DMS79 treated with DMSO at 0.1 percent for 48 hours (cell line): ENCODE results near the gene DHCR24.

Experiments used
- DNase-seq: peaks from one replicate; lab custom pipeline; 2025; lab: John Stamatoyannopoulos, UW

Gene DHCR24

DNA sequence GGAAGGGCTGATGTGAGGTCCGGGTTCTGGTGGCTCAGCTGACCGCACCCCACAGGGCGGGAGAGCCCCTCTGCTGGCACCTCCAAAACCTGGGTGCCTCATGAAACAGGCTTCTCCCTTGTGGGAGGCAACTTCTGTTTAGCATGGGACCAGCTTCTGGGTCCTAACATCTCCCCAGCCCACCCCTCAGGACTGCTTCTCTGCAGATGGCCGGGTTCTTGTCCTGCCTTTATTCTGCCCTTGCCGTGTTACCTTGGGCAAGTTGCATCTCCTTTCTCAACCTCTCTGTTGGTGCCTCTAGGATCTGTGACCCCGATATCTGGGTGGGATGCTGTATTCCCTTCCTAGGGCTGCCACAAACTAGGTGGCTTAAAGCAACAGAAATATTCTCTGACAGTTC, 70.9 kb downstream of the DHCR24 start:
- no peak for DNase-seq

DNA sequence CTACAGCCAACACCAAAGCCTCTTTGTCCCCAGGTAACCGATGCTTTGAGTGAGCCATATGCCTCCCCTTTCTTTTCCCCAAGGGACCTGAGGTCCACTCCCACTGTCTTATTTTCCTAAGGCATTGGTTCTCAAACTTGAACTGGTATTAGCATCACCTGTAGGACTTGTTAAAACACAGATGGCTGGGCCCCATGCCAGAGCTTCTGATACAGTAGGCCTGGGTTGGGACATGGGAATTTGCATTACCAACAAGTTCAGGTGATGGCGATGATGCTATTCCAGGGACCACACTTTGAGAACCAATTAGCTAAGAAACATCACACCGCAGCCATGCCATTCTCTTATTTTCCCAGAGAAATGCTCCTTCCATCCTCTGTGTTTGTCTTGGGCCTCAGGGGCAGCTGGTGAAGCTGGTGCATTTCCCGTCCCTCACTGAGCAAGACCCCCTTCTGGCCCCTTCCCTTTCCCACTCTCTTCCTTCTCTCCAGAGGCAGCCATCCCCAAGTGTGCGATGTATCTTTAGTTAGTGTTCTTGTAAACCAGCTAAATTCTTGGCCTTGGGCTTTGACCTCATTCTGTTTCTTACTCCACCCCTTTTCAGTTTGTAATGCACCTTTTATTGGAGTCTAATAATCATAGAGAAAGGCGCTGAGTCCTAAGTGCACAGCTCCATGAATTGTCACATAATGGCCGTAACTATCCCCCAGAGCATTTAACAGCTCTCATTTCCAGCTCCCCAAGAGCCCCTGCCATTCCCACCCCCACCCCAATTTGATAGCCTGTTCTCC, 71.7 kb downstream of the DHCR24 start:
- DNase-seq: no peak

DNA sequence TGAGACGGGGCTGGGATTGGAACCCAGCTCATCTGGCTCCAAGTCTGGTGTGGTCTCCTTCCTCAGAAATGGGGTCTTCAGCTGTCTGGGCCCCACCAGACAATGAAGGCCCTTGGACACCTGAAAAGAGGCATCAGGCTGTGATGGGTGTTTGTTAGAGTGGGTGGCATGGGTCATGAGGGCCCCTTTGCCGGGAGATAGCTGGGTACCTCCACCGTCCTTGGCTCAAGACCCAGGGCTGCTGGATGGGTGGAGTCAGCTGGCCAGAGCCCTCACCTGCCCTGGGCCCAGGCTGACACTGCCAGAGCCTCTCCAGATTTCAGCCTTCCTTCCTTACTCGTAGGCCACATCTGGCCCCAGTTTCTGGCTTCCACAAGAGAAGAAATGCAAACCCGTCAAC, 72.4 kb downstream of the DHCR24 start:
- no peak for DNase-seq

DNA sequence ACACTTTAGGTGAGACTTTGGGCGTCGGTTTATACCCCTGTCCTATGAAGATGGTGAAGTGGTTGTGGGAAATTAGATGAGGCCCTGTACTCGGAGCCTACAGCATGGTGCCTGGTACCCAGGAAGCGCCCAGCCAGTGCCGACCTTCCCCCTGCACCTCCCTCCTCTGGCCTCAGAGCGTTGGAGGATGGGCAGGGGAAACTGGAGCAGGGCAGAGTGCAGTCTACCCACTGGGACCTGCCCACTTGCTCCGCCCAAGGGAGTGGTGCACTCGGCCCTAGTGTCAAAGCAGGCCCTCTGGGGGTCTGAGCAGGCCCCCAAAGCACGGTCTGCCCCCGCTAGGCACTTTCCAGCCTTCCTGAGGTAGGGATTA, 72.9 kb downstream of the DHCR24 start:
- DNase-seq: no peak

DNA sequence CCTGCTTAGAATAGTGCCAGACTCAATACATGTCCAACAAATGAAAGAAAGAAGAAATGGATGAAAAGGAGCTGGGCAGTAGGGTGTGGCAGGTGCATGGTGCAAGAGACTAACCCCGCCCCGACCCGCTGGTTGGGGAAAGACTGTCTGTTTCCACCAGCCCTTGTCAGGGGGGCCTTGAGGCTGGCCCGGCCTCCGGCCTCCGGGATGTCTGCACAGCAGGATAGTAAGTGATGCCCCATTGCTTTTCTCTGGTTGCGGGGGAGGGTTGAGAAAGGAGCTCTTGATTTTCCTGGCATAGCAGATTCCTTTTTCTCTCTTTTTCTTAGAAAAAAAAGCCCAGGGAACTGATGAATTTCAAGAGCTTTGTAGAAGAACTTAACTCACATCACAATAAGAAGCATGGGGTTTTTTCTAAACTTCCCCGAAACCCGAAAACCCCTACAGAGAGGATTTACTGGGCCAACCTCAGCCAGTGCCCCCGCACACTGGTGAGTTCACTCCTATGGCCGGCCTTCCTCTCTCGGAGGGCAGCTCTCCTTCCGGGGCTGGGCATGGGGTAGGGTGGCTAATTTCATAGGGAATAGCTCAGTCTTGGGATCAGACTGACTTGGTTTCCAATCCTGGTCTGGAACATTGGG, 73.4 kb downstream of the DHCR24 start:
- DNase-seq: no peak

DNA sequence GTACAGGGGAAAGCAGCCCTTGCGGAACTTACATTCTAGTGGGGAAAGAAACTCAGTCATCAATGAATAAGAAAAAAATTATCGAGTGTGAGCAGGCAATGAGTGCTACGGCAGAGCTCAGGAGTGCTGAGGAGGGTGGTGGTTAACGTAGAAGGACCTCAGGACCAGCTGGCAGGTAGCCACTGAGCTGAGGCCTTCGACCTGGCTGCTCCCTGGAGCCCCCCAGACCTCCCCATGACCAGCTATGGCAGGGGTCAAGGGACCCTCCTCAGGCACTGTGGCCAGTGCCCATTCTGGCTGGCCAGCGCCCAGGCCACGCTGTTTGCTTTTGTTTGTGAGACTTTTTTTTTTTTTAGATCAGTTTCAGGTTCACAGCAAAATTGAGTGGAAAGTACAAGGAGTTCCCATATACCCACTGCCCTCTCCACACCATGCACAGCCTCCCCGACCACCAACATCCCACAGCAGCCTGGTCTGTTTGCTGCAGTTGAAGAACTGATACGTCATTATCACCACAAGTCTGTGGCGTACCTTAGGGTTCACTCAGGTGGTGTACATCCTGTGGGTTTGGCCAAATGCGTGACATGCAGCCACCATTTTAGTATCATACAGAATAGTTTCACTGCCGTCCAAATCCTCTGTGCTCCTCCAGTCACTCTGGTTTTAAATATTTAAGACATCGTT, 74.1 kb downstream of the DHCR24 start:
- DNase-seq: no peak

DNA sequence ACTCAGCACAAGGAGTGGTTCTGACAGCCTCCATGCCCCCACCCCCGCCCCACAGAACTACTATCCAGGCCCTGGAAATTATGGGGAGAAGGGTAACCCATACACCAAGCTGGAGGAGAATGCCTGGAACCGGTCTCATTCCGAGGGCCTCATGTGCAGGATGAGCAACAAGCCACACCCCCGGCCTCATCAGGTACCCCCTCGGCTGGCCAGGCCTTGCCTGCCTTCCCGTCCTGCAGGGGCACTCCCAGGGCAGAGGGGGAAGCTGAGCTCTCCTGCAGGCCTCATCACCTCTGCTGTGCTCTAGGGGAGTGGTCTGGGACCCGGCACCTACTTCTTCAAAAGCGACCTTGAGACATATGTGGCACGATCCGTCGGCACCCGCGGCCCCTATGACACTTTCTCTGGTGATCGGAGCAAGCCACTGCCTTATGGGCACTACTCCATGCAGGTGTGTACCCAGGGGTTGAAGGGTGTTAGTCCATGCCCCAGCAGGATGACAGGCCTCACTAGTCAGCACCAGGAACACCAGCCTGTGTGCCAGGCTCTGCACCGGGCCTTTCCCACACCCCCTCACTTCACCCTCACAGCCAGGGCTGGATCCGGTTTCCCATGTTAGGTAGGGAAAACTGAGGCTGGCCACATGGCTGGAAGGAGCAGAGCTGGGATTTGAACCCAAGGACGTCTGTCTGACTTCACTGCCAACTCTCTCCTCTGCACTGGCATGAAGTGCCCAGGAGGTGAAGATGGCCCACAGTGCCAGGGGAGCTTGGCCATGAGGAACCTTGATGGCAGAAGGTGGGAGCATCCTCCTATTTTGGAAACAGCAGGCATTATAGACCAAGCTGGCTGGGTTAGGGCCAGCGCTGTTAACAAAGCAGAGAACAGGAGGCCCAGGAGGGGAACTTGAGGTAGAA, 75.0 kb downstream of the DHCR24 start:
- no peak for DNase-seq

DNA sequence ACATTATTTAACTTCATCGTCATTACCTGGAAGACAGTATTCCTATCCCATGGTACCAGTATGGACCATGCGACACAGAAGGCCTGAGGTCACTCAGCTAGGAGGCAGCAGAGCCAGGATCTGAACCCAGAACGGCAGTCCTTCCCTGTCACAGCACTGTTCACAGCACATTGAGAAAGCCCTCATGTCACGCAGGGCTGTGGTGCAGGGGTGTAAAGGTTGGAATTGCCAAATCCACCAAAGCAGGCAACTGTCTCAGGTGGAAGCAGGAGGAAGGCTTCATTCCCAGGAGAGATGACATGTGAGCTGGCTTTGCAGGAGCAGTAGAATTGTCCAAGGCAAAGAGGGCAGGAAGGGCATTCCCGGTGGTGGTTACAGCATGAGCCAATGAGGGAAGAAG, 75.9 kb downstream of the DHCR24 start:
- DNase-seq: no peak

DNA sequence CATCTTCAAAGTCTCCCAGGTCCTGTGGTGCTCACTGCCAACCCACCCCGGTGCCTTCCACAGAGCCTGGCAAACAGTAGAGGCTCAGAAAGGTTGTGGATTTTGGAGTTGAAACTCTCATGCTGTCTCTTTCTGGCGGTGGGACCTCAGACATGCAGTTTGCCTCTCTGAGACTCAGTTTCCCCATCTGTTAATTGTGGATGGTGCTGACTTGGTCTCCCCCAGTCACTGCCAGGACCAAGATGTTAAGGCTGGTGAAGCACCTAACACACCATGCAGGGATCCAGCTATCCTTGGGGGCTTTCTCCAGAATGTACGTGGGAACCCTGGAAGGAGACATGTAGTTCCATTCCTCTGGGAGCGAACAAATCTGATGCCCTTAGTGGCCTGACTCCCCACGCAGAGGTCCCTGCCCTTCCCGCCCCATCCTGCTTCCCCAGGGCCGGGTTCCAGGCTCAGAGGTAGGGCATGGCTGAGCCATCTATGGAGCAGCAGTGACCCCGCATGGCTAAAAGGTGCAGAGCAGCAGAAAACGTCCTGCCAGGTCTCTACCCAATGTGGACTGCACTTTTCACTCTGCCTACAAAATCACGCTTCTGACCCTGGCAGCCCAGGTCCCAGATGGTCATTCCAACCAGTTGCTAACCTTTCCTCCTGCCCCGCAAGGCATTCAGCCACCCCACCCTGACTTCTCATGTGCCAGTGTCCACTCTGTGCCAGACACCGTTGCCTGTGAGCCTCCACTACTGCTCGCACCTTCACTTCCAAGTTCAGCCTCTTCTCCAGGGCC, 76.6 kb downstream of the DHCR24 start:
- peak; percentile 19 for DNase-seq

DNA sequence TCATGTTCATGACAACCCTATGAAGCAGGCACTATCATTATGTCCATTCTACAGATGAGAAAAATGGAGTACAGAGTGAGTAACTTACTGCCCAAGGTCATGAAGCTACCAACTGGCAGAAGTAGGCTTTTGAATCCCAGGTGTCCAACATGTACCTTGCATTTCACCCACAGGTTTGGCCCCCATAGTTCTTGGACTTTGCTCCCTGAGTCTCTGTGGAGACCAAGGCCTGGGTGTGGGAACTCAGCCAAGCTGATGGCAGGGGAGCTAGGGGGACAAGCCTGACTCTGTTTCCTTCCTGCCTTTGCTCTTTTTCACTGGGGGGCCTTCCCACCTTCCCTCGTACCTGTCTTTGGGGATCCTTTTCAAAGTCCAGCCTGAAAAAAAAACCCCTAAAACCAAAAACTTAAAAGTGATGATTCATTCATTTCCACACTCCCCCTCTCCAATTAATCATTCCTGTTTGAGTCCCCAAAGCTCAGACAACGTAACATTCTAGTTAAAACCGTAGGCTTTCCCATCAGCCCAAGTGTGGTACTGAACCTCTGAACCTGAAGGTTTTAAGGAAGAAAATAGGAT, 77.4 kb downstream of the DHCR24 start:
- no peak for DNase-seq

DNA sequence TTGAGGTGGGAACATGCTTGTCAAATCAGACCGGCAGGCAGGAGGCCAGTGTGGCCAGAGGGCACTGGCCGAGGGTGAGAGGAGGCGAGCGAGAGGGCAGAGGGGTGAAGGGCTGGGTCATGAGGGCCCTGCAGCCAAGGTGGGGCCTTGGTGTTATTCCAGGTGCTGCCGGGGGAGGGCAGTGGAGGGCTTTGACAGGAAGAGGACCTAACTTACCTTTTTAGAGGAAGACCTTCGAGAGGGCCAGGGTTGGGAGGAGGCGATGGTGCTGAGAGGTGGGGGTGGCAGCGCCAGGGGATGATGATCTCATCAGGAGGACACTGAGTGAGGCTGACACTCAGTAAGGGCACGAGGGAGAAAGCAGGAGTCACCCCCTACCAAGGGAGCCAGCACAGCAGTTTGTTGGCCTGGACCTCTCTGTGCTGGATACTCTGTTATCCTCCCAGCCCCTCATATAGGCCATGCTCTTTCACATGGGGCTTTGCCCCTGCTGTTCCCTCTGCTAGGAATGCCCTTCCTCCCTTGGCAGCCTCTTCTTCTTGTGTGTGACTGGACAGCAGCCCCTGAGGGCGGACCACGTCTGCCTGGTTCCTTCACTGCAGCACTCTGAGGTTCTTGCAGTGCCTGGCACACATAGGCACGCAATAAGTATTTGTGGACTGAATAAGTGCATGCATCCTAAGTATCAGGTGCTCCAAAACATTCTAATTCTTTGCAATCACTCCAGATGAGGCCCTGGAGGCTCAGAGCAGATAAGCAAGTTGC, 78.4 kb downstream of the DHCR24 start:
- no peak for DNase-seq

DNA sequence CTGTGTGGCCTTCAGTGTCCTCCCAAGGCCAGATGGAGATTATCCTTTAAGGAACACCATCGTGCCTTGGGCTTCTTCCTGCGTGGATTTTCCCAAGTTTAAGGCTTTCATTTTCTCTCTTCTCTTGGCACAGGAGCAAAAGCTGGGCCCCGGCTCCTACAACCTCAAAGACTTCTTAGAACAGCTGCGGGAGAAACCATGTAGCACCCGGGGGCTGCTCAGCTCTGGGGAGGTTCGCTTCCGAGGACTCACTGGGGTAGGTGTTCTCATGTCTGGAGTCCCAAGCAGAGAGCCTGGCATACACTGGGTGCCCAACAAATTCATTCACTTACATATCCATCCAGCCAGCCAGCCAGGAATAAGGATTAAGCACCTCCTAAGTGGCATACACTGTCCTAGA, 79.2 kb downstream of the DHCR24 start:
- no peak for DNase-seq

DNA sequence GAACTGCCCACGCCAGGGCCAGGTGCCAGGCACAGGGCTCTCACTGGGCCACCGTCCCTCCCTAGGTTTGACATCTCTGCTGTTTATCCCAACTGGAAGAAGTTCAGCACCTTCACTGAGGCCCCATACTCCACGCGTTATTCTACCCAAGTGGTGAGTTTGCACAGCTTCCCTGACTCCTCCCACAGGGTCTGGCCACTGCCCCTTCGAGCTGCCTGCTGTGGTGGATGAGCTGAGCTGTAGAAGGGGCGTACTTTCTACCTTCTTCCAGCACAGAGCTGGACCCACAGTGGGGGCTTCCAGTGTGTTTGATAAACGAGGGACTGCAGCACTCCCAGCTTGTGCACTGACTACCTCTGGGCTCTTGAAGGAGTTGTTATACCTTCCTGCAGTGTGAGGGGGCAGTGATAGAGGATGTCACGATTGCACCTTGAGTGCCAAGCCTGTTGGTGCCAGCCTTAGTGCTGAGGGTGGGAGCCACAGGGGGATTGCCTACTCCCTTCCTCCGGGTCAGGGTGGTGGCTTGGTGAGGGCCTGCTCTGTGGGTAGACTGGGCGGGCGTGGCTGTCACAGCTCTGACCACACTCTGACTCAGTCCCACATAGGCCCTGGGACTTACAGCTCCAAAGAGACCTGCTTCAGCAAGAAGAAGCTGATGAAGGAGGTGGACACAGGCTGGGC, 79.9 kb downstream of the DHCR24 start:
- no peak for DNase-seq

DNA sequence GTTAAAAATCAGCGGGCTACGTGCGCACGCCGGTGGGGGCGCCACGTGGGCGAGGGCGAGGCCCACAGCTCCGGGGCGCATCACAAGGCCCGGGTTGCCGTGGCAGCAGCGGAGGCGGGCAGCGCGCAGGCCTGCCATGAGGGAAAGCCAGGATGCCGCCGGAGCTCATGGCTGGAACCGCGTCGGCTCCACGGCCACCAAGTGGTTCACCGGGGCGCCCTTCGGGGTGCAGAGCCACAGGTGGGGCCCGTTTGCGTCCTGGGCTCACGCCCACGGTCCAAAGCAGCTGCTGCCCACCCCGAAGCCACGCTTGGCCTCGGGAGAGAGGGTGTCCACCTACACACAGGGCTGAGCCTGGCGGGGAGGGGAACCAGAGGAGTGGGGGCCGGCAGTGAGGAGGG, 81.0 kb downstream of the DHCR24 start:
- no peak for DNase-seq

DNA sequence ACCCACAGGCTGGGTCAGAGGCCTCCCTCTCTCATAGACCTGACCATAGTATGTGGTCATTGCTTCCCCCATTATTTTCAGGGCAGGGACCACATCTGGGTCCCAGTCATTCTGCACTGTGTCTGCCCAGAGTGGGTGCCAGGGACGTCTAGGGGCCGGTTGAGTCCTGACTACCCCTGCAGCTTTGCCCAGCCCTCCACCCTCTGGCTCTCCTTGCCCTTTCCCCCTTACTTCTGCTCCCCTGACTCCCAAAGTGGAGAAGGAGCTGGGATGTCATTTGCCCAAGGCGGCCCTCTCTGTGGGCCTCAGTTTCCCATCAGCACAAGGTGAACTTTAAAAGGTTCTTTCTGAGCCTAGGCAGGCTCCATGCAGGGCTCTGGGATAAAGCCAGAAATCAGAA, 81.5 kb downstream of the DHCR24 start:
- DNase-seq: no peak

DNA sequence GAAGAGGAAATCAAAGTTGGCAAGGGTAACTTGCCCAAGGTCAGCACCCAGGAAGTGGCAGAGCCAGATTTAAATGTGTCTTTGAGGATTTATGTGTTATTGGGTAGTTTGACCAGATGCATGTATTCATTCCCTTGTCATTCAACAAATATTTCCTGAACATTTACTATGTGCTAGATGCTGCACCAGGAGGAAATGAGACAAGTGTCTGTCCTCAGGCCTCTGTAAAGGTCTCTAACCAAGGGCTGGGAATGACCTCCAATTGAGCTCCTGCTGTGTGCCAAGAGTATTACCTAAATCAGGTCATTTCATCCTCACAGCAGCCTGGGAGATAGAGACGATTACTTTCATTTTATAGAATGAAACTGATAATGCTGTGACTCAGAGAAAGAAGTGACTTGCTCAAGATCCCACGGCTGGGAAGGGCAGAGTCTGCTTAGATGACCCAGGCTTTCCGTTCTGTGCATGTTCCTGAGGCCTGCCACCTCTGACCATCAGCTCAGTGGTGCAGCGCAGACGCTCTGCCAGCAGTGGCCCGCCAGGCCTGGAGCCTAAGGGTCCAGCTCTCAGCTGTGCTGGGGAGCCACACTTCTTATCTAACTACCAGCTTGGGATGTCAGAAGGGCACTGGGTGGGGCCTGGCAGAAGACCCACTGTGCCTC, 82.4 kb downstream of the DHCR24 start:
- DNase-seq: no peak

DNA sequence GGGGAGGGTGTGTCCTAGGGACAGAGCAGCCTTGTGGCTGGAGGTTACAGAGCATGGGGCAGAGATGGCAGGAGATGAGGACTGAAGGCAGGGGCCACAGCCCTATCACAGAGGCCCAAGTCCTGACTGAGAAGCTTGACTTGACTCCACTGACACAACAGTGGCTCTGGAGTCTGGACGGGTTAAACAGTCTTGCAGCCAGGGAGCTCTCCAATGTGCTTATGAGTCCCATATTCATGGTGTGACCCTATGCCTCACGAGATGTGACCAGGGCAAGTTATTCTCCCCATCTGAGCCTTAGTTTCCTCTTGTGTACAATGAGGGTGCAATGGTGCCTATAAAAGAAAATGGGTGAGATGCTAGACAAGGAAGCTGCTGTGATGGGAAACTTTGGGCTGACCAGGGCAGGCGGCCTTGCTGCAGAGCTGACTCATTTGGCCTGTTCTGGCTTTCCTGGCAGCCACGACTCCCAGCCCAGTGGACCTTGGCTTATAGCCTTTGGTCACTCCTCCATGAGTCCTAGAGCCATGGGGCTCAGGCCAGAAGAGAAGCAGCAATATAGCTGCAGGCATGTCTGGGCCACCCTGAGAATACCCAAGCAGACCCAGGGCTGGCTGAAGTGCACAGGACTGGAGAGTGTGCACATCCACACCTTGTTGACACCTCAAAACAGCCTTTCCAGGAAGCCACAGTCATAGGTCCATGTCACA, 83.1 kb downstream of the DHCR24 start:
- DNase-seq: no peak
